Aorta (tissue), 5 donors: ENCODE data around the gene CILP2. TPM values are rescaled to one million over a fixed set of nuclear protein-coding genes. Genes with fewer than 3 reads are reported as not detected.

Experiments
- ATAC-seq: fragments of 200-7000 bp; cut with Tn5 transposase; one replicate; pipeline ENCODE4 v1.9.1; 2022; ENCODE audit warnings: moderate library complexity; ENCODE audit not compliant: low FRiP score
- DNase-seq, 2 donors: peaks; one replicate each; pipeline ENCODE4 v3.0.0-alpha.2; 2020
- H3K27ac ChIP-seq, 2 donors: one replicate each; pipeline ENCODE4 v1.5.1; 2013; ENCODE audit warnings: low read length in 2 of 2, mild to moderate bottlenecking in 2 of 2, moderate library complexity in 2 of 2, control low read depth in 1 of 2, inconsistent platforms in 1 of 2, low read depth in 1 of 2
- H3K27me3 ChIP-seq, 2 donors: one replicate each; pipeline ENCODE4 v1.6.1; 2013; ENCODE audit warnings: control low read depth in 1 of 2, low read length in 1 of 2, mild to moderate bottlenecking in 1 of 2, moderate library complexity in 1 of 2; ENCODE audit not compliant: insufficient read depth in 2 of 2, control insufficient read depth in 1 of 2
- H3K36me3 ChIP-seq, 2 donors: one replicate each; pipeline ENCODE4 v1.6.1; 2013; ENCODE audit warnings: control low read depth in 1 of 2, low read length in 1 of 2, mild to moderate bottlenecking in 1 of 2; ENCODE audit not compliant: insufficient read depth in 2 of 2, control insufficient read depth in 1 of 2
- H3K4me1 ChIP-seq, 2 donors: one replicate each; pipeline ENCODE4 v1.6.1; 2013; ENCODE audit warnings: low read length in 2 of 2, control low read depth in 1 of 2, mild to moderate bottlenecking in 1 of 2, moderate library complexity in 1 of 2; ENCODE audit not compliant: insufficient read depth in 2 of 2, control insufficient read depth in 1 of 2
- H3K4me3 ChIP-seq, 2 donors: one replicate each; pipeline ENCODE4 v1.5.1; 2013; ENCODE audit warnings: low read length in 2 of 2, control low read depth in 1 of 2, mild to moderate bottlenecking in 1 of 2
- H3K9me3 ChIP-seq: one replicate; pipeline ENCODE4 v1.6.1; 2013; ENCODE audit warnings: mild to moderate bottlenecking, low read length; ENCODE audit not compliant: control insufficient read depth
- WGBS, 2 donors: extraction: QIAGEN DNeasy Blood & Tissue Kit; methylation state at CpG; one replicate each; pipeline ENCODE4 v1.1.7; 2013; 5-methylcytosine and 5-hydroxymethylcytosine counted together
- intact Hi-C, 2 donors: fragments of 100-400 bp; cut with DNase I; formaldehyde crosslinking; loops; one replicate each; pipeline versions ENCODE4 v1.14.2 to v1.15.0; 2022
- polyA plus RNA-seq, 2 donors: library from polyadenylated mRNA; stranded (reverse); fragments of 200-250 nt; gene quantifications; one replicate each; pipeline ENCODE4 v1.2.3, GENCODE V29; 2013
- total RNA-seq, 2 donors: library from RNA; stranded (reverse); fragmentation: NEBNext Ultra II Directional; extraction: Animal tissue kit (Norgen Biotek cat#: 25700); gene quantifications; one replicate each; pipeline ENCODE4 v1.2.1, GENCODE V29; 2021
- donor health status: healthy with polysubstance abuse.
- donor health status: Bipolar disorder and iron deficiency.
- donor health status: DM: no; HTN: no; CAD: no.
- donor health status: DM: no; HTN: no; CAD: no.
- donor health status: DM: yes; HTN: yes; CAD: no.

The CILP2 gene
- total and polyA plus RNA-seq, 4 donors = 0.13 to 4.2 (median 0.36) TPM; not detected in 1

DNA sequence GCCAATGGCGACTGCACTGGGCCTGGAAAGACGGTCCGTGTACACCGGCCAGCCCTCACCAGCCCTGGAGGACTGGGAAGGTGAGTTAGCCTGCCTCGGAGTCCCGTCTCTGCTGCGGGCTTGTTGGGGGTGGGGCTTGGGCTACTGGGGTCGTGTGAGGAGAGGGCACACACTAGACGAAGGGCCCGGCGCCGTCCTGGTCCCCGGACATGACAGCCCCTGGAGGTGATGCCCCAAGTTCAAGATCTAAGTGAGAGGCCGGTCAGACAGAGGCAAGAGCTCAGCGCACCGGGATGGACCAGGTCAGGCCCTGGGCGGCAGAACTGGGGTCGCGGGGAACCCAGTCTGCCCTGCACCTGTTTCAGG is 1.6 kb downstream of the CILP2 start:
- Histone ChIP-seq H3K27ac (no peak overlapping the region), H3K36me3 (no peaks in the 10 kb centered on the region), H3K9me3 (no peaks in the 10 kb centered on the region), H3K27me3 (no peaks in the 10 kb centered on the region), H3K4me1 (no peaks in the 10 kb centered on the region), H3K4me3 (no peak overlapping the region)
- WGBS, 2 donors = 27 to 32% methylated on average over 18 to 19 of the region's 19 CpGs
- intact Hi-C loops = no loop called here
- no peak for ATAC-seq
- DNase-seq = no peak

DNA sequence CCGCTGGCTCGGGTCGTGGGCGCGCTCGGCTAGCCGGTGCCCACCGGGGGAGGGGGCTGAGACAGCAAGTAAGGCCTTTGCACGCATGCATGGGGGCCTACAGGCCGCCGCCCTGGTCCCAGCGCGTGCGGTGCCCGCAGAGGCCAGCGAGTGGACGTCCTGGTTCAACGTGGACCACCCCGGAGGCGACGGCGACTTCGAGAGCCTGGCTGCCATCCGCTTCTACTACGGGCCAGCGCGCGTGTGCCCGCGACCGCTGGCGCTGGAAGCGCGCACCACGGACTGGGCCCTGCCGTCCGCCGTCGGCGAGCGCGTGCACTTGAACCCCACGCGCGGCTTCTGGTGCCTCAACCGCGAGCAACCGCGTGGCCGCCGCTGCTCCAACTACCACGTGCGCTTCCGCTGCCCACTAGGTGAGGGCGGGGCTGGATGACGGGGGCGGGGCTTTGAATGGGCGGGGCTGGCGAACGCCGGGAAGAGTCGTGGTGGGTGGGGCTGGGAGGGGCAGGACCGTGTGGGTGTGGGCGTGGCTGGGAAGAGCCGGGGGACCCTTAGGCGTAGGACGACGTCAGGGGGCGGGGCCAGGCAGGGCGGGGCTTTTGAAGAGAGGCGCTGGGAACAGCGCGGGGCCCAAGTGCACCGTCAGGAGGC is 2.1 kb downstream of the CILP2 start:
- H3K36me3 ChIP-seq = no peaks in the 10 kb centered on the region
- ATAC-seq (peak; percentile 28), DNase-seq (peak; percentile 74 to 90)
- intact Hi-C loops = no loop called here
- H3K27me3 ChIP-seq = no peaks in the 10 kb centered on the region
- WGBS, 2 donors = 8 to 9% methylated on average over 70 to 74 of the region's 74 CpGs
- no peaks in the 10 kb centered on the region for H3K9me3 ChIP-seq
- no peak overlapping the region for H3K27ac ChIP-seq
- no peaks in the 10 kb centered on the region for H3K4me1 ChIP-seq
- no peak overlapping the region for H3K4me3 ChIP-seq

DNA sequence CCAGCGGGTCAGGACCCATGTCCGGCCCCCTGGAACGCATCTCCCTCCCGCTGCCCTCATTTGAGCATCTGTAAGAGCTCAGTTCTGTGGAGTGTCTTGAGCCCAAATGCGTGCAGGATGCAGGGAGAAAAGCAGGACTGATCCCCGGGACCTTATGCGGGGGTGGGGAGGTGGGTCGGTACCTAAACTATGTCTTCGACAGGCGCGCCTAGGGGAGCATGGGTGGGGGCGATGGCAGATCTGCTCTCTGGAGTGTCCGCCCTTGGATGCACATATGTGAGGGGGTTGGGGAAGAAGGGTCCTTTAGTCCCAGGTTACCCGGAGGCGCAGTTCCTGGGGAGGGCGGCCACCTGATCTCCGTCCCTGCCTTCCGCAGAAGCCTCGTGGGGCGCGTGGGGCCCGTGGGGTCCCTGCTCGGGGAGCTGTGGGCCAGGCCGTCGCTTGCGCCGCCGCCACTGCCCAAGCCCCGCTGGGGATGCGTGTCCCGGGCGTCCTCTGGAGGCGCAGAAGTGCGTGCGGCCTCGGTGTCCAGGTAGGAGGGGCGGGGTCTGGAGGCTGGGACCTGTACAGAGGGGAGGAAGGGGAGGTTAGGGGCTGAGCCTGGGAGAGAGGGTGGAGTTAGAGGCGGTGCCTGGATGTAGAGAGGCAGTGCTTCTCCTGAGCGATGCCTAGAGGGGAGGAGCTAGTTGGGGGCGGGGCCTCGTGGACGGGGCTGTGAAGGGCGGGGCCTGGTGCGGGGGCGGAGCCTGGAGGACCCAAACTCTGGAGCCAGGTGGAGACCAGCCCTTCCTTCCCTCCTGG is 2.9 kb downstream of the CILP2 start:
- WGBS, 2 donors = 3 to 4% methylated on average over 41 to 45 of the region's 45 CpGs
- H3K36me3 ChIP-seq = no peaks in the 10 kb centered on the region
- intact Hi-C loops = no loop called here
- no peak overlapping the region for H3K27ac ChIP-seq
- peak; percentile 8 for ATAC-seq
- H3K4me1 ChIP-seq = no peaks in the 10 kb centered on the region
- DNase-seq = peak in 1 of 2 donors; percentile 84
- no peaks in the 10 kb centered on the region for H3K9me3 ChIP-seq
- H3K27me3 ChIP-seq = no peaks in the 10 kb centered on the region
- H3K4me3 ChIP-seq = no peak overlapping the region

DNA sequence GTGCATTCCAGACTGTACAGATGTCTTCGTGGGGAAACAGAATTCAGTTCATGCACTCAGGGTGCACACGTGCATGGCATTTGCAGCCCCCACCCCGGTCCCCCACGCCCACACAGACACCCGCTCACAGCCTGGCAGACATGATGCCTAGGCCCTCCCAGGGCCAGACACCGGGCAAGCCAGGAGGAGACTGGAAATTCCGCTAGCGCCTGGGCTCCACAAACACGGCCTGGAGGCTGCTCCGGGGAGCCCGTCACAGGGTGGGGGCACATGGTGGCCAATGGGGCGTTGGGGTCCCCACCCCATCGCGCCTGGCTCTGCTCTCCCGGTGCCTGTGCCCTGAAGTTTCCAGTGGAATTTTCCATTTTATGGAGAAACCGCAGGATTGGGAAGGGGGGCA is 3.6 kb downstream of the CILP2 start:
- H3K4me3 ChIP-seq = no peak overlapping the region
- DNase-seq = no peak

DNA sequence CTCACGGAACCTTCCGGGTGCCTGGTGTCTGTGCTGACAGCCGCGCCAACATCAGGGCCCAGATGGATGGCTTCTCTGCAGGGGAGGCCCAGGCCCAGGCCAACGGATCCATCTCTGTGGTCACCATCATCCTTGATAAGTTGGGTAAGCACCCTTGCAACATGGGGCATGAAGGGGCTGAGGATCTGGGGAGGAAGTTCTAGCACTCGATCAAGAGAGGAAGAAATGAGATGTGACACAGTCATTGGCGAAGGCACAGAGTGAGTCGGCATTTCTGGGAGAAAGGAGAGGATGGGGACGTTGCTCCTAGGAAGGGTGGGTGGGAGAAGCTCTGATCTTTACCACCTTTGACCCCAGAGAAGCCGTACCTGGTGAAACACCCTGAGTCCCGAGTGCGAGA is 4.4 kb downstream of the CILP2 start:
- Histone ChIP-seq H3K36me3 (no peaks in the 10 kb centered on the region), H3K27me3 (no peaks in the 10 kb centered on the region), H3K4me1 (no peaks in the 10 kb centered on the region), H3K27ac (no peak overlapping the region), H3K9me3 (no peaks in the 10 kb centered on the region), H3K4me3 (no peak overlapping the region)
- no peak for ATAC-seq
- intact Hi-C loops = no loop called here
- DNase-seq = no peak
- WGBS, 2 donors = 83 to 85% methylated on average over 12 of the region's 12 CpGs

More for the DNA sequence above, 3.6 kb downstream of the CILP2 start:
- no peaks in the 10 kb centered on the region for H3K36me3 ChIP-seq
- H3K9me3 ChIP-seq = no peaks in the 10 kb centered on the region
- no peaks in the 10 kb centered on the region for H3K27me3 ChIP-seq
- ATAC-seq = no peak
- intact Hi-C loops = no loop called here
- no peaks in the 10 kb centered on the region for H3K4me1 ChIP-seq
- H3K27ac ChIP-seq = no peak overlapping the region
- WGBS, 2 donors = 68 to 70% methylated on average over 16 of the region's 16 CpGs

DNA sequence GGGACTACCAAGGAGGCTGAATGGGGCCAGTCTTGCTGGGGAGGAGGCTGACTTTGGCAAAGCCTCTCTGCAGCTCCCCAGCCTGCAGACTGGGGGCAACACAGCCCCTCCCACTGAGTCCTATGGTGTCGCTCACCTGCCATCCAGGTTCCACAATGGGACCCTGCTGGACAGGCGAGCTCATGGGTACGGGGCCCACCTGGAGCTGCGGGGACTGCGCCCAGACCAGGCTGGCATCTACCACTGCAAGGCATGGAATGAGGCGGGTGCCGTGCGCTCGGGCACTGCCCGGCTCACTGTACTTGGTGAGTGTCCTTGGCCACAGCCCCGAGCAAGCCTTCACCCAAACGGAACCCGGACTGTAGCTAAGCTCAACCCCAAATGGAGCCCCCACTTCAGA is 5.0 kb downstream of the CILP2 start:
- WGBS, 2 donors = 90 to 95% methylated on average over 13 of the region's 13 CpGs
- no peaks in the 10 kb centered on the region for H3K4me1 ChIP-seq
- ATAC-seq (no peak), DNase-seq (no peak)
- no peaks in the 10 kb centered on the region for H3K9me3 ChIP-seq
- no peaks in the 10 kb centered on the region for H3K36me3 ChIP-seq
- H3K27me3 ChIP-seq = no peaks in the 10 kb centered on the region
- H3K27ac ChIP-seq = no peak overlapping the region
- H3K4me3 ChIP-seq = no peak overlapping the region
- intact Hi-C loops = no loop called here

DNA sequence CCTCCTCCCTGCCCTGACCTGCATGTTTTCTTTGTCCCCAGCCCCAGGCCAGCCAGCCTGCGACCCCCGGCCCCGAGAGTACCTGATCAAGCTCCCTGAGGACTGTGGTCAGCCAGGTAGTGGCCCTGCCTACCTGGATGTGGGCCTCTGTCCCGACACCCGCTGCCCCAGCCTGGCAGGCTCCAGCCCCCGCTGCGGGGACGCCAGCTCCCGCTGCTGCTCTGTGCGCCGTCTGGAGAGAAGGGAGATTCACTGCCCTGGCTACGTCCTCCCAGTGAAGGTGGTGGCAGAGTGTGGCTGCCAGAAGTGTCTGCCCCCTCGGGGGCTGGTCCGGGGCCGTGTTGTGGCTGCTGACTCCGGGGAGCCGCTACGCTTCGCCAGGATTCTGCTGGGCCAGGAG is 5.6 kb downstream of the CILP2 start:
- no peak for ATAC-seq
- Histone ChIP-seq H3K4me1 (no peaks in the 10 kb centered on the region), H3K9me3 (no peaks in the 10 kb centered on the region), H3K4me3 (no peak overlapping the region), H3K36me3 (no peaks in the 10 kb centered on the region), H3K27me3 (no peaks in the 10 kb centered on the region), H3K27ac (no peak overlapping the region)
- intact Hi-C loops = no loop called here
- WGBS, 2 donors = 88 to 89% methylated on average over 19 of the region's 19 CpGs
- no peak for DNase-seq

DNA sequence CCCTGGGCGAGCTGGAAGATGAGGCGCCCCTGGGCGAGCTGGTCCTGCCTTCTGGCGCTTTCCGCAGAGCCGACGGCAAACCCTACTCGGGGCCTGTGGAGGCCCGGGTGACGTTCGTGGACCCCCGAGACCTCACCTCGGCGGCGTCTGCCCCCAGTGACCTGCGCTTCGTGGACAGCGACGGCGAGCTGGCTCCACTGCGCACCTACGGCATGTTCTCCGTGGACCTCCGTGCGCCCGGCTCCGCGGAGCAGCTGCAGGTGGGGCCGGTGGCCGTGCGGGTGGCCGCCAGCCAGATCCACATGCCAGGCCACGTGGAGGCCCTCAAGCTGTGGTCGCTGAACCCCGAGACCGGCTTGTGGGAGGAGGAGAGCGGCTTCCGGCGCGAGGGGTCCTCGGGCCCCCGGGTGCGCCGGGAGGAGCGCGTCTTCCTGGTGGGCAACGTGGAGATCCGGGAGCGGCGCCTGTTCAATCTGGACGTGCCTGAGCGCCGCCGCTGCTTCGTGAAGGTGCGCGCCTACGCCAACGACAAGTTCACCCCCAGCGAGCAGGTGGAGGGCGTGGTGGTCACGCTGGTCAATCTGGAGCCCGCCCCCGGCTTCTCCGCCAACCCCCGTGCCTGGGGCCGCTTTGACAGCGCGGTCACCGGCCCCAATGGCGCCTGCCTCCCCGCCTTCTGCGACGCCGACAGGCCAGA is 6.3 kb downstream of the CILP2 start:
- no peak for ATAC-seq
- Histone ChIP-seq H3K4me1 (no peaks in the 10 kb centered on the region), H3K27ac (no peak overlapping the region), H3K9me3 (no peaks in the 10 kb centered on the region), H3K4me3 (no peak overlapping the region), H3K27me3 (no peaks in the 10 kb centered on the region), H3K36me3 (no peaks in the 10 kb centered on the region)
- intact Hi-C loops = no loop called here
- WGBS, 2 donors = 87 to 89% methylated on average over 69 to 75 of the region's 75 CpGs
- no peak for DNase-seq
